ENCODE measurements around the gene CERKL. TPM values are rescaled to one million over a fixed set of nuclear protein-coding genes. Genes with fewer than 3 reads are reported as not detected.

CERKL gene
- total and polyA plus RNA-seq, 7 experiments from 2014 or later: 0.20 to 14.7 (median 4.5) TPM; not detected in 4

DNA sequence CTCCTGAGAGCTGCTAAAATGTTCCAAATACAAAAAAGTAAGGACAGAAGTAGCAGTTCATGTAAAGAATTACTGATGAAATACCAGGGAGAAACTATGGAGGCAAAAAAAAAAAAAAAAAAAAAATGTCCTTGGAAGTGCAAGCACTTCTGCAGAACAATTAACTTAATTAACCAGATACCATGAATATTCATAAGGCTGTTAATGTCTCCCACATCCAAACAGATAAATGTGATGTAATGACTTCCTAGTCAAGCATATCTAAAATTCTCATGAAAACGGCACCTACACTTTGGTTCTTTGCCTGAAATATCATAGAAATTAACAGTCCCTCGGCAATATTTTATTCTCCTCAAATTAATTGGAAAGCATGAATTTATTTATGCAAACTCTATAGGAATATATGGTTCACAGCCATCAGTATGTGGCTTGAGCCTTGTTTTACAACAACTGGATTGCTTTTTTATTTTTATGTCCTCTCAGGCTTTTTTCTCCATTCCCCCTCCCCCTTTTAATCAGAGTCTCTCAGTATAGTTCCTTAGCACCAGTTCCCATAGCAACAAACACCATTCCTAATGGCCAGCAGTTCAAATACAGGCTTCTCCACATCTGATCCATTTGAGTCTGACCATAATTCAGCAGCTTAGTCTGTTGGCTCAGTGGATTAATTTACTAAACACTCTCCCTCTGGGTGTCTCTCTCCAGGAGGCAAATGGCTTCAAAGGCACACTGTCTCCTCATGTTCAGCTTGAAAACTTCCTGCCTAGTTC lies 102.7 kb downstream of the CERKL start:
- POLR2A ChIA-PET: no interaction called here
- CTCF ChIA-PET: interaction anchor here (0.6 kb wide), 1 partner anchor 1431 kb away, joined by 3 read pairs; no protein-coding TSS in a partner anchor
- Histone ChIP-seq H3K4me3 (ENCODE audit: low read length) (no peak overlapping the region), H3K27ac (ENCODE audit: low read depth, low read length) (no peak overlapping the region), H3K36me3 (ENCODE audit: control insufficient read depth in 2 of 3, insufficient read depth in 3 of 3, low read length in 3 of 3) (no peaks in the 10 kb centered on the region), H3K4me1 (ENCODE audit: control insufficient read depth in 2 of 2, insufficient read depth in 2 of 2, low read length in 2 of 2) (no peaks in the 10 kb centered on the region), H3K9me3 (ENCODE audit: control insufficient read depth in 2 of 3, low read length in 3 of 3) (no peaks in the 10 kb centered on the region), H3K27me3 (ENCODE audit: control insufficient read depth in 2 of 2, insufficient read depth in 2 of 2, low read length in 2 of 2) (no peaks in the 10 kb centered on the region)
- no peak for DNase-seq
- peaks cover 0 to 5% (median 0%) of the 10 kb centered on the region in 7 donors for H3K4me1 Mint-ChIP-seq
- intact Hi-C loops (cut with micrococcal nuclease): no loop called here
- H3K27me3 Mint-ChIP-seq: no peaks in the 10 kb centered on the region
- peaks cover 0 to 38% (median 4%) of the 10 kb centered on the region in 5 donors for H3K36me3 Mint-ChIP-seq
- H3K4me3 Mint-ChIP-seq: no peak overlapping the region
- ATAC-seq: no peak
- H3K27ac Mint-ChIP-seq: no peak overlapping the region
- peaks cover 0 to 7% (median 0%) of the 10 kb centered on the region in 11 donors for H3K9me3 Mint-ChIP-seq

DNA sequence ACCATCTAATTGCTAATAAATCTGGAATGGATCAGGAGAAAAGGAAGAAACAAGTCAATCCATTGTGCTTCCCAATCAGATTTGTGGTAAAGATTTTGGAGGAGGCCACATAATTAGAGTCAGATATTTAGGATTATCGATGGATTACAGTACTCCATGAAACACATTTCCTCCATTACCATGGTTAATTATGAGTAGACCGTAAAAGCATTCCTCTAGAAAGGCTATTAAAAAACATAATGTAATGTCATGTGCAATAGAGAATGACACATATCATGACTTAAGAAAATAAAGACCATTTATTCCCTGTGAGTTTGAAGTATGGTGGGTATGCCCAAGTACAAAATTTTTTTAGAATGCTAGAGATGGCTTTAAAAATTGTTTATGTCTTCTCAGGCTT lies 103.7 kb downstream of the CERKL start:
- Histone ChIP-seq H3K4me1 (ENCODE audit: control insufficient read depth in 2 of 2, insufficient read depth in 2 of 2, low read length in 2 of 2) (no peaks in the 10 kb centered on the region), H3K27me3 (ENCODE audit: control insufficient read depth in 2 of 2, insufficient read depth in 2 of 2, low read length in 2 of 2) (no peaks in the 10 kb centered on the region), H3K36me3 (ENCODE audit: control insufficient read depth in 2 of 3, insufficient read depth in 3 of 3, low read length in 3 of 3) (no peaks in the 10 kb centered on the region), H3K4me3 (ENCODE audit: low read length) (no peak overlapping the region), H3K9me3 (ENCODE audit: control insufficient read depth in 2 of 3, low read length in 3 of 3) (no peaks in the 10 kb centered on the region), H3K27ac (ENCODE audit: low read depth, low read length) (no peak overlapping the region)
- CTCF ChIA-PET: interaction anchor here (0.5 to 0.6 kb wide), 2 partner anchors 165 to 1430 kb away, joined by 3 read pairs; no protein-coding TSS in a partner anchor
- Mint-ChIP-seq H3K27ac (no peak overlapping the region), H3K27me3 (no peaks in the 10 kb centered on the region), H3K36me3 (peaks cover 0 to 39% (median 4%) of the 10 kb centered on the region in 5 donors), H3K4me1 (peaks cover 0 to 5% (median 0%) of the 10 kb centered on the region in 7 donors), H3K4me3 (no peak overlapping the region), H3K9me3 (peaks cover 0 to 7% (median 0%) of the 10 kb centered on the region in 11 donors)
- ATAC-seq (no peak), DNase-seq (no peak)
- POLR2A ChIA-PET: no interaction called here
- intact Hi-C loops (cut with micrococcal nuclease): no loop called here

DNA sequence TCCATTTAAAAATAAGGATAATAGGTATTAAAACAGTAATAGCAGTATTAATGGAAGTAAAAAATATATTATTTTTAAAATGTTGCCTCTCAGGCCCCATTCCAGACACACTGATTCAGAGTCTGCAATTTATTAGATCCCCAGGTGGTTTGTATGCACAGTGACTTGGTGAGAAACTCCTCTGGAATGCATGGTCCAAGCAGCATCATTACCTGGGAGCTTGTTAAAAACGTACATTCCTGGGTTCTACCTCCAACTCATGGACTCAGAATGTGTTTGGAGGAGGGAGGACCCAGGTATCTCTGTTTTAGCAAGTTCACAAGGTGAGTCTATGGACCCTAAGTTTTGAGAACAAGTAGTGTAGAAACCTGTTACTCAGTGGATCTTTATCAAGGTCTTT lies 104.1 kb downstream of the CERKL start:
- H3K9me3 ChIP-seq (ENCODE audit: control insufficient read depth in 2 of 3, low read length in 3 of 3): no peaks in the 10 kb centered on the region
- Mint-ChIP-seq H3K9me3 (peaks cover 0 to 6% (median 0%) of the 10 kb centered on the region in 11 donors), H3K27me3 (no peaks in the 10 kb centered on the region), H3K4me1 (peaks cover 0 to 5% (median 0%) of the 10 kb centered on the region in 7 donors), H3K27ac (no peak overlapping the region), H3K4me3 (no peak overlapping the region), H3K36me3 (peaks cover 0 to 41% (median 4%) of the 10 kb centered on the region in 5 donors)
- H3K36me3 ChIP-seq (ENCODE audit: control insufficient read depth in 2 of 3, insufficient read depth in 3 of 3, low read length in 3 of 3): no peaks in the 10 kb centered on the region
- ChIA-PET POLR2A (no interaction called here), CTCF (no interaction called here)
- no peak for ATAC-seq
- intact Hi-C loops (cut with micrococcal nuclease): no loop called here
- no peaks in the 10 kb centered on the region for H3K27me3 ChIP-seq (ENCODE audit: control insufficient read depth in 2 of 2, insufficient read depth in 2 of 2, low read length in 2 of 2)
- no peaks in the 10 kb centered on the region for H3K4me1 ChIP-seq (ENCODE audit: control insufficient read depth in 2 of 2, insufficient read depth in 2 of 2, low read length in 2 of 2)
- no peak overlapping the region for H3K4me3 ChIP-seq (ENCODE audit: low read length)
- H3K27ac ChIP-seq (ENCODE audit: low read depth, low read length): no peak overlapping the region
- no peak for DNase-seq

DNA sequence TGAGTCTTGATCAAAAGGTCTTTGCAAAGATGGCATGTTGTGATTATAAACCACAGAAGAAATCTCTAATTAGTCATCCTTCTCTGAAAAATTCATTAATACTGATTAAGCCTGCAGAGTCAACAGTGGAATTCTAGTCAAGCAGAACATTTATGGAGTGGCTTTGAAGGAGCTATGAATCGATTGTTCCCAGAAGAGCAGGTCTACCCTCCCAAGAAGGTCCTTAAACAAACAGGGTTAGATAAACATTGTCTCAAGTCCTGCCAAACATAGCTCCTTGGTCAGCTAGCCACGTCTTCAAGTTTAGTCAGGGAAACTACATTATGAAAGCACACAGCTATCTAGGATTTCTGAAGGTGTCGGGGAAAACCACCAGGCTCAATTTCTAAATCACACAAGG lies 110.8 kb downstream of the CERKL start:
- ChIA-PET POLR2A (no interaction called here), CTCF (no interaction called here)
- peaks cover 0 to 9% (median 0%) of the 10 kb centered on the region in 11 donors for H3K9me3 Mint-ChIP-seq
- H3K4me1 Mint-ChIP-seq: peaks cover 0 to 3% (median 0%) of the 10 kb centered on the region in 7 donors
- Histone ChIP-seq H3K9me3 (ENCODE audit: control insufficient read depth in 2 of 3, low read length in 3 of 3) (no peaks in the 10 kb centered on the region), H3K4me3 (ENCODE audit: low read length) (no peak overlapping the region), H3K27ac (ENCODE audit: low read depth, low read length) (no peak overlapping the region), H3K4me1 (ENCODE audit: control insufficient read depth in 2 of 2, insufficient read depth in 2 of 2, low read length in 2 of 2) (no peaks in the 10 kb centered on the region), H3K36me3 (ENCODE audit: control insufficient read depth in 2 of 3, insufficient read depth in 3 of 3, low read length in 3 of 3) (no peaks in the 10 kb centered on the region), H3K27me3 (ENCODE audit: control insufficient read depth in 2 of 2, insufficient read depth in 2 of 2, low read length in 2 of 2) (no peaks in the 10 kb centered on the region)
- ATAC-seq: no peak
- H3K27me3 Mint-ChIP-seq: no peaks in the 10 kb centered on the region
- H3K36me3 Mint-ChIP-seq: peaks cover 0 to 32% (median 12%) of the 10 kb centered on the region in 5 donors
- H3K27ac Mint-ChIP-seq: no peak overlapping the region
- H3K4me3 Mint-ChIP-seq: no peak overlapping the region
- DNase-seq: no peak
- intact Hi-C loops (cut with micrococcal nuclease): no loop called here

DNA sequence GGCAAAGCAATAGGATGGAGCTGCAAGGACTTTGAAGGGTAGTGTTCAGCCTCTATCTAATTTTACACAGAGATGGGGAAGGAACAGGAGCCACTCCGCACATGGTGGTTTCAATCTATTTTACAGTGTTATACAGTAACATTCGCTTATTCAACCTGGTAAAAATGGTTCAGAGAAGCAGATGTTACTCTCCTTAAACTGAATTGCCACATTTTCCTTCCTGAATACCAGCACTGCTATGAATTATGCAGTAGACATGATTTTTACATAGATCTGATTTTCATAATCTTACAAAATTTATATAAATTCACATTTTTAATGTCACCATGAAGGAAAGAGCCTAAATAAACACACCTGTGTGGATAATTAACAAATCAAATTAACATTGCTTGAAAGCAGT lies 114.7 kb downstream of the CERKL start:
- H3K27ac ChIP-seq (ENCODE audit: low read depth, low read length): no peak overlapping the region
- ChIA-PET CTCF (no interaction called here), POLR2A (interaction anchor here (0.7 kb wide), 1 partner anchor 48 kb away, joined by 3 read pairs; no protein-coding TSS in a partner anchor)
- H3K27me3 ChIP-seq (ENCODE audit: control insufficient read depth in 2 of 2, insufficient read depth in 2 of 2, low read length in 2 of 2): no peaks in the 10 kb centered on the region
- intact Hi-C loops (cut with micrococcal nuclease): no loop called here
- DNase-seq: no peak
- no peaks in the 10 kb centered on the region for H3K4me1 ChIP-seq (ENCODE audit: control insufficient read depth in 2 of 2, insufficient read depth in 2 of 2, low read length in 2 of 2)
- H3K4me3 ChIP-seq (ENCODE audit: low read length): no peak overlapping the region
- peaks cover 0 to 20% (median 6%) of the 10 kb centered on the region in 3 experiments for H3K36me3 ChIP-seq (ENCODE audit: control insufficient read depth in 2 of 3, insufficient read depth in 3 of 3, low read length in 3 of 3)
- H3K4me1 Mint-ChIP-seq: peaks cover 0 to 5% (median 0%) of the 10 kb centered on the region in 7 donors
- peaks cover 0 to 9% (median 0%) of the 10 kb centered on the region in 11 donors for H3K9me3 Mint-ChIP-seq
- no peak overlapping the region for H3K4me3 Mint-ChIP-seq
- no peaks in the 10 kb centered on the region for H3K9me3 ChIP-seq (ENCODE audit: control insufficient read depth in 2 of 3, low read length in 3 of 3)
- H3K36me3 Mint-ChIP-seq: peaks cover 8 to 48% (median 45%) of the 10 kb centered on the region in 5 donors
- ATAC-seq: no peak
- no peaks in the 10 kb centered on the region for H3K27me3 Mint-ChIP-seq
- H3K27ac Mint-ChIP-seq: peak overlapping the region in 1 of 9 donors; percentile 15

DNA sequence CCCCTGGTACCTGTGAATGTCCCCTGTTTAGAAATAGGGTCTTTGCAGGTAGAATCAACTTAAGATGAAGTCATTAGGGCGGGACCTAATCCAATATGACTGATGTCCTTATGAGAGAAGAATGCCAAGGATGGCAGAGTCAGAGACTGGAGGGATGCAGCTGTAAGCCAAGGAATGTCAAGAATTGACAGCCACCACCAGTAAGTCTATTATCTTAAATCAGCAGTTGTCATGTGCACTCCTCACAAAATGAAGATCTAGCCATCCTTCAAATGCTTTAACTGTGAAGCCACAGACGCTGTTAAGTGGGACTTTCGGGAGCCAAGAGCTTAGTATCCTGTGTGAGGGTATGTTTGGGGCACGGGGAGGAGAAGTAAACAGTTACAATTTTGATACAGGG lies 116.5 kb downstream of the CERKL start:
- Histone ChIP-seq H3K4me1 (ENCODE audit: control insufficient read depth in 2 of 2, insufficient read depth in 2 of 2, low read length in 2 of 2) (no peaks in the 10 kb centered on the region), H3K27ac (ENCODE audit: low read depth, low read length) (no peak overlapping the region), H3K9me3 (ENCODE audit: control insufficient read depth in 2 of 3, low read length in 3 of 3) (no peaks in the 10 kb centered on the region), H3K27me3 (ENCODE audit: control insufficient read depth in 2 of 2, insufficient read depth in 2 of 2, low read length in 2 of 2) (no peaks in the 10 kb centered on the region), H3K36me3 (ENCODE audit: control insufficient read depth in 2 of 3, insufficient read depth in 3 of 3, low read length in 3 of 3) (peaks cover 0 to 35% (median 20%) of the 10 kb centered on the region in 3 experiments), H3K4me3 (ENCODE audit: low read length) (no peak overlapping the region)
- H3K9me3 Mint-ChIP-seq: peaks cover 0 to 4% (median 0%) of the 10 kb centered on the region in 11 donors
- intact Hi-C loops (cut with micrococcal nuclease): no loop called here
- H3K27me3 Mint-ChIP-seq: no peaks in the 10 kb centered on the region
- DNase-seq (no peak), ATAC-seq (no peak)
- no peak overlapping the region for H3K4me3 Mint-ChIP-seq
- CTCF ChIA-PET: no interaction called here
- no peak overlapping the region for H3K27ac Mint-ChIP-seq
- POLR2A ChIA-PET: no interaction called here
- H3K36me3 Mint-ChIP-seq: peaks cover 10 to 54% (median 45%) of the 10 kb centered on the region in 5 donors
- H3K4me1 Mint-ChIP-seq: peaks cover 0 to 5% (median 0%) of the 10 kb centered on the region in 7 donors
